Measurements from ENCODE around the gene SLCO4A1.

The SLCO4A1 gene

DNA sequence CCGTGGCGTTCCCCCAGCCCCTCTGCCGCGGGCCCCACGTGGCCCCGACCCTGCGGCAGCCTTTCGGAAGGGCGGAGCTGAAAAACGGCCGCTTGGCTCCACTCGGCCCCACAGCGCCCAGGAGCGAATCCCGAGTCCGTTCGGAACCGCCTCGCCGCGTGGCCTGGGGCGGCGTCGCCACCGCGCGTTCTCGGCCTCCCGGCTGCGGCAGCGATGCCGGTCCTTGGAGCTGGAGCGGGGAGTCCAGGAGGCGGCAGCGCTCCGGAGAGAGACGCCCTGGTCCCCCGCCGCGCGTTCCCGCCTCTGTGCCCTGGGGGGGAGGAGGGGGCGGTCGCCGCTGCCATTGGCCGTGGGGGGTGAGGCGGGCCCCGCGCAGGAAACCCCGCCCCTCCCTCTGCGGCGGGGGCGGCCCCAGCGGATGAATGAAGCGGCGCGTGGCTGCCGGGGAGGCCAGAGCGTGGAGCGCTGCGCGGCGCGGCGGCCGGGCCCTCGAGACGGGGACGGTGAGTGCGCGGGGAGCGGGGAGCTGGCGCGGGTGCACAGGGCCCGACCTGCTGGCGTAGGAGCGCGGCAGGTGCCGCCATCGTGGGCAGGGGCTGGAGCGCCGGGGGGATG, at the start of gene SLCO4A1:
Gene SLCO4A1, plus strand, starts transcription at position 453 of the 615 bp plus-strand sequence. CDS start 13,952 bp downstream, outside the sequence.
- DNase-seq = peak; percentile 82

DNA sequence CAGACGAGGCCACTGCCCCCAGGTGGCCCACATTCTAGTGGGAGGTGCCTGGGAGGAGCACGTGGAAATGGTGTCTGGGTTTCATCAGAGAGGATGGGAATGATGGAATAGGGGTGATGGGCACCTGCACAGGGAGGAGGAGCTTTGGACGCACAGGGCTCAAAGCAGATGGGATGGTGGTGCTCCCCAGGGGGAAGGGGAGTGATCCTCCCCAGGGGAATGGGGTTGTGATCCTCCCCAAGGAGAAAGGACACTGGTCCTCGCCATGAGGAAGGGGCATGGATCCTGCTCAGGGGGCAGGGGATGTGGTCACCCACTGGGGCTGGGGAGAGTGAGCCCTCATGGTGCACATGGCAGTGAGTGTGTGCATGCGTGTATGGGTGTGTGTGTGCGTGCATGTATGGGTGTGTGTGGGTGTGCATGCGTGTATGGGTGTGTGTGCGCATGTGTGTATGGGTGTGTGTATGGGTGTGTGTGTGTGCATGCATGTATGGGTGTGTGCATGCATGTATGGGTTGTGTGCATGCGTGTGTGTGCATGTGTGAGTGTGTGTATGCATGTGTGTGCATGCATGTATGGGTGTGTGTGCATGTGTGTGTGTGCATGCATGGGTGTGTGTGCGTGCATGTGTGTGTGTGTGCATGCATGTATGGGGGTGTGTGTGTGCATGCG, 49.7 kb upstream of the SLCO4A1 start:
- DNase-seq = no peak

GRCh38 chr20:62593616-62594015, 48.7 kb upstream of the SLCO4A1 start:
- DNase-seq = no peak

GRCh38 chr20:62595069-62595468, 47.2 kb upstream of the SLCO4A1 start:
- no peak for DNase-seq

- DNase-seq = no peak
Observed at GRCh38 chr20:62595491-62595890, 46.8 kb upstream of the SLCO4A1 start.

- DNase-seq = no peak
Observed at GRCh38 chr20:62596486-62596885, 45.8 kb upstream of the SLCO4A1 start.

GRCh38 chr20:62596921-62597320, 45.4 kb upstream of the SLCO4A1 start:
- DNase-seq = no peak

DNA sequence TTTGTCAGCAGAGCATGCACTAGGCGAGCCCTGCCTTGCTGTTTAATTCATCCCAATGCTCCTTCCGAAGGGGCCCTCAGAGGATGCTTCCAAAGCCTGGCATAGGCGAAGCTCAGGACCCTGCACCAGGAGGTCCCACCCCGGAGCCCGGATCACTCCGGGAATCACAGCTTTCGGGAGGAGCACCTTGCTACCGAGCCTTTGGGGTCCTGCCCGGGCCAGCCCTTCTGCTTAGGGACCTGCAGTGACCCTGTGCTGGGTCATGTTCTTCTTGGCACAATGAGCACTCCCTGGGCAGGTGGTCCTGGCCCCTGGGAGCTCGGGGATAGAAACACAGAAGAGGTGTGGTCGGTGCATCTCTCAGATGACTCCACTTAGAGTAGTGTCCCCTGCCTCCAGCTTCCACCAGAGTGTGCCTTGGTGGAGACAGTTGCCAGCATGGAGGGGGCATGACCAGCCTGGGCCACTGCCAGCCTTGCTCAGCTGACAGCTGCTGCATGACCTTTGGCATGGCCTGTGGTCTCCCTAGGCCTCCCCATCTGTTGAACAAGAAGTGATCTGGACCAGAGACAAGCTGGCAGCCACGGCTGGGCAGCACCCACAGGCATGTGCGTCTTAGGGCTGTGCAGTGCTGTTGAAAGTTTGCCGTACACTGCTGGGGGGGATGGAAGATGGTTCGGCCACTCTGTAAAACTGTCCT, 44.7 kb upstream of the SLCO4A1 start:
- no peak for DNase-seq

DNA sequence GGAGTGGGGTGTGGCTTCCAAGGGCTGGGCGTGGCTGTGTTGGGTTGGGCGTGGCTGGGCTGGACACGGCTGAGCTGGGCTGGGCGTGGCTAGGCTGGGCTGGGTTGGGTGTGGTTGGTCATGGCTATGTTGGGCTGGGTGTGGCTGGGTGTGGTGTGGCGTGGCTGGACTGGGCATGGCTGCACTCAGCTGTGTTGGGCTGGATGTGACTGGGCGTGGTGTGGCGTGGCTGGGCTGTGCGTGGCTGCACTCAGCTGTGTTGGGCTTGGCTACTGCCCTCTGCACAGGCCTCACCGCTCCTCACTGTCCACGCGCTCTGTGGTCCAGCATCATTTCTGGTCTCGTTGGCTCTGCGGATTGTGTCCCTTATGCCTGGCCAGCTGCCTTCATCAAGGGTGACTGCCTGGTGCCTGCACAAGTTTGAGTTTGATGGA, 43.5 kb upstream of the SLCO4A1 start:
- DNase-seq = peak; percentile 59

GRCh38 chr20:62599216-62600110, 42.8 kb upstream of the SLCO4A1 start:
- no peak for DNase-seq

GRCh38 chr20:62601172-62601571, 41.1 kb upstream of the SLCO4A1 start:
- no peak for DNase-seq

DNA sequence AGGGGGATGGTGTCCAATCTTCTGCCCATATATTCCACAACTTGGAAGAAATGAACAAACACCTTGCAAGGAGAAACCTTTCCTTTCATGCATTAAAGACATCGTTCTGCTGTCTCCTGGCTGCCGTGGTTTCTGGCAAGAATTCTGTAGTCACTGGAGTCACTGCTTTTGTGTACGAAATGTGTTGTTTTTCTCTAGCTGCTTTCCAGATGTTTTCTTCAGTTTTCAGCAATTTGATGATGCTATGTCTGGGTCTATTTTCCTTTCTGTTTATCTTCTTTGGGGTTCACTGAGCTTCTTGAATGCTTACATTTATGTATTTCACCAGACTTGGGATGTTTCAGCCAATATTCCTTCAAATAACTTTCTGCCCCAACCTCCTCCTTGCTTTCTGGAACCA, 40.6 kb upstream of the SLCO4A1 start:
- DNase-seq = no peak

DNA sequence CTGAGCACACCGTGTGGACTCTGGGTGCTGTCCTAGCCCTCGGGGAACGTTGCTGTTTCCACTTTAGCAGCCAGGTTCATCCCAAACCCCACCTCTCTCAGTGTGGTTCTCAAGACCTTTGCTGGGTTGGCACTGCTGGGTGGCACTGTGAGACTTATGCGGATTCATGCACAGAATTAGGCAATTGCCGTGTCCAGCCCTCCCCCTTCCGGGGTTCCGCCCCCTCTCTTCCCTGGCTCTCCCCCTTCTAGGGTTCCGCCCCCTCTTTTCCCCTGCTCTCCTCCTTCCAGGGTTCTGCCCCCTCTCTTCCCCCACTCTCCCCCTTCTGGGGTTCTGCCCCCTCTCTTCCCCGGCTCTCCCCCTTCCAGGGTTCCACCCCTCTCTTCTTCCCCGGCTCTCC, 39.8 kb upstream of the SLCO4A1 start:
- DNase-seq = peak; percentile 38

DNA sequence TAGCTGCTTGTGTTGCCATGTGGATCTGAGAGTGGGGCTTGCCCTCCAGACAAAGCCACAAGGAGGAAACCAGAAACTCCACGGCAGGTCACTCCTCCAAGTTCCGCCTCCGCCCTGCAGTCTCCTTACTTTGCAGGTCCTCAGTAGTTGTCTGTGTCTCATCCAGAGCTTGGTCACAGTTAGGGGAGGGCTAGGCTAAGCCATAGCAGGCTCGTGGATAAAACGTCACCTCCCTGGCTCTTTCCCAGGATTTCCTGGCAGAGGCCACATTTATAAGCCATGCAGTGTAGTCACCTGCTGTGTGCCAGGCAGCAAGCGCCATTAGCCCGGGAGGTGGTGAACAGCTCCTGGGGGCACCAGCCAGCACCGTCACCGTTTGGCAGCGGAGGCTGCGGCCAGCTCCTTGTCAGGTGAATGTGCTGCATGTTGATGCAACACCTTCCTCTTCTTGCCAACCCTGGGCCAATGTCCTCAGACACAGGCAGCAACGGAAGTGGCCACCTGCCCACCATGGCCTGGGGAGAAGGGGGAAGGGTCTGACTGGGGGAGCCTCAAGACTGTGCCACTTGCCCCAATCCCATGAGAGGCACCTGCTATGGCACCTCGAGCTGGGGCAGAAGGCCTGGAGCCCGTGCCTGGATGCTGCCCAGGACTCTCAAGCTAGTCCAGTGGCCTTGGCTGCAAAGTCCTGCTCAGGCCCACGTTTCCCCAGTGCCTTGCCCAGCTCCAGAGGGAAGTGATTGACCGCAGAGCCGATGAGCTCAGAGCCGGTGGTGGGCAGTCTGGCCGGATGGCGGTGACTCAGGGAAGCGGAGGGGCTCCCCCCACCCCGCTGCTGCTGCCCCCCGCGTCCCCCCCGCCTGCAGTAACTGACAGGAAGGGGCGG, 39.0 kb upstream of the SLCO4A1 start:
- DNase-seq = peak; percentile 76

DNA sequence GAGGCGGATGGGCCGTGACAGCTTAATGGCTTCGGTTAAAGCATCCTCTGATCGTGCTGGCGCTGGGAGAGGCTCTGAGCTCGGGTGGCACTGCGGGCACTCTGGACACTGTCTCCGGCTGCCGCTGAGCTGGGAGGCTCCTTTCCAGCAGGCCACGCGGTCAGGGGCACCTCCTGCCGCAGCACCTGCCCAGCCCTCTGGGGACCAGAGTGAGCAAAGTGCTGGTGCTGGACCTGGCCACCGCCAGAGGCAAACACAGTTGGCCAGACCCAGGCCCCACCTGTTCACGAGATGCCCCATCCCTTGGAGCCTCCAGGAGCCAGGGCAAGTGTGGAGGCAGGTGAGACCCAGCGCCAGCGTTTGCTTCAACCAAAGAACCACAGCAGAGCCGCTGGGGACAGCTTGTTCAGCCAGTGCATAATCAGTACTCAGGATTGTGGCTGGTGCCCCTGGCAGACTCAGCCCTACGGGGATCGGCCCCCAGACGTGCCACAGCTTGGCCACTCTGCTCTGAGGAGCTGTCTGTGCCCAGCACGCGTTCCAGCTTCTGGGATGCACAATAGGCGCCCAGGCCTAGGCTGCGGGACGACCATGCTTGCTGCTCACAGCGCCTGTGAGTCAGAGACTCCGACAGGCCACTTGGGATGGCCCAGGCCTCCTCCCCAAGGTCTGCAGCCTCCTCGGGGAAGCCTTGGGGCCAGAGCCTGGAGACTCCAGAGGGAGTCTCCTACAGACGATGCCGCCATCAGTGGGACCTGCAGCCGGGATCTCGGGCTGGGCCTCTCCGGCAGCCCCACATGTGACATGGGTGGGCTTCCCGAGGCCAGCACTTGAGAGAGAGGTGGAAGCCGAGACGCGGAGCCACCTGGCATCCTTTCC, 38.2 kb upstream of the SLCO4A1 start:
- DNase-seq = no peak

- no peak for DNase-seq
Observed at GRCh38 chr20:62604796-62605195, 37.5 kb upstream of the SLCO4A1 start.

DNA sequence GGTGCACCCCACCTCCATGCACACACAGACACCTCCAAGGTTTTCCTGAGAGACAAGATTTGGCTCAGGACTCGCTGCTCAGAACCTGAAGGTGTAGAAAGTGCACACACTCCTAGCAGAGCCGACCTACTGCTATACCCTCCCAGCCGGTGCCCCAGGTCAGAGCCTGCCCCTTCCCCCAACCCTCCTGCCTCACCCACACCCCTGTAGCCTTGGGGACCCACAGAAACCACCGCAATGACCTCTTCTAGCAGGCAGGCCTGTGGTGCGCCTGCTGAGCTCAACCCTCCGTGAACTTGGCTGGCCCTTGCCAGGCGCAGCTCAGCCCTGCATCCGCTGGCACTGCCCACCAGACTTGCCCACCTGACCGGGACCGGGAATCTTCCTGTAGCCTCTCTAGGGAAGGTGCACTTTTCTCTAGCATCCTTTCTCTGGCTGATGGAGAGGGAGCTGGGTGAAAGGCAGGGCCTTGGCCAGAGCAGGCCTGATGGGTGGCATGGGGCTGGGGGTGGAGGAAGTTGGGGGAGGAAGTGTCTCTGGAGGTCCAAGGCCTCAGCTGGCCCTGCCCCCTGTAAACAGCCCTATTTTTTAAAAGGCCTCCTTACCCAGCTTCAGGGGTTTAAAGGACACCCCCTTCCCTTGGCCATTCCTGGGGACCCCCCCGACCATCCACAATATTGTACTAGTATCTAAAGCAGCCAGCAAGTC, 36.9 kb upstream of the SLCO4A1 start:
- no peak for DNase-seq

DNA sequence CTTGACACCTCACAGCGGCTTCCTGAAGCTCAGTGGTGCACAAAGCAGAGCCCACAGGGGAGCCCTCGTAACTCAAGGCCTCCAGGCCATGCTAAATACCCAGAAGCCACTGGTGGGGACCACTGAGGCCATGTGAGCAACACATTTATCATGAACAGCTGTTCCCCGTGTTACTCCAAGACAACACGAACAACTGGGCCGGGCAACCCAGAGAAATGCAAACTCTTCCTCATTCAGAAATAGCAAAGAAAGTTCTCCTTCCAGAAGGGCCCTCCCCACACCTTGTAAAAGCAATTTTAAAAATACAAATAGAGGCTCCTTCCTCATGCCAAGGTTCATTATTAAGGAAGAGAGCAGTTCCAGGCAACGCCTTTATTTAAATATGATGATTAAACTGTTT, 36.3 kb upstream of the SLCO4A1 start:
- DNase-seq = no peak

GRCh38 chr20:62606551-62607201, 35.6 kb upstream of the SLCO4A1 start:
- peak; percentile 19 for DNase-seq

All from CD4-positive, alpha-beta T cell treated with Interferon gamma for 1 hour (primary cell).